NT2/D1 (cell line): ENCODE results near the gene RNU5D-1.
A peak's percentile ranks its signal among the peaks of the same experiment; 100 is the strongest.
"Not testable (repeated sequence)": the region's sequence is repeated elsewhere in the genome, so short reads cannot be mapped to it uniquely, and the experiment has no call there.

Experiments used
- DNase-seq: peaks from one replicate; pipeline ENCODE4 v3.0.0-alpha.2; 2011; ENCODE audit warnings: low read depth, low spot score
- H3K27me3 ChIP-seq: 2 replicates; pipeline ENCODE4 v1.6.0; 2011; ENCODE audit warnings: mild to moderate bottlenecking; ENCODE audit not compliant: insufficient read length, insufficient read depth
- H3K36me3 ChIP-seq: 2 replicates; pipeline ENCODE4 v1.6.1; 2011; ENCODE audit warnings: mild to moderate bottlenecking, low read length, mixed read lengths; ENCODE audit not compliant: insufficient read depth, insufficient read length
- H3K4me1 ChIP-seq: 2 replicates; pipeline ENCODE4 v1.5.1; 2011; ENCODE audit not compliant: insufficient read depth, insufficient read length
- H3K4me3 ChIP-seq: 2 replicates; pipeline ENCODE4 v1.5.1; 2011; ENCODE audit warnings: low read depth; ENCODE audit not compliant: insufficient read length
- H3K9ac ChIP-seq: 2 replicates; pipeline ENCODE4 v1.6.0; 2011; ENCODE audit warnings: low read depth; ENCODE audit not compliant: insufficient read length
- H3K9me3 ChIP-seq: 2 replicates; pipeline ENCODE4 v1.5.1; 2011; ENCODE audit warnings: mild to moderate bottlenecking, low read length; ENCODE audit not compliant: insufficient read depth
- SUZ12 ChIP-seq: IDR thresholded peaks from 2 replicates; pipeline ENCODE4 v1.6.1; 2011; ENCODE audit not compliant: insufficient read length, insufficient read depth; ENCODE audit errors: extremely low read depth
- YY1 ChIP-seq: IDR thresholded peaks from 2 replicates; pipeline ENCODE4 v1.6.1; 2011; ENCODE audit not compliant: insufficient read length, insufficient read depth
- ZNF274 ChIP-seq: IDR thresholded peaks from 2 replicates; pipeline ENCODE4 v1.6.1; 2011; ENCODE audit warnings: mild to moderate bottlenecking, low read depth, low read length

The RNU5D-1 gene

GRCh38 chr1:44743211-44743610 lies 12.2 kb upstream of the RNU5D-1 start:
- H3K4me1 ChIP-seq, result peaks cover 8% of the 10 kb centered on the region
- peaks cover 5% of the 10 kb centered on the region; the same call in 1 of the 2 replicates for H3K9me3 ChIP-seq
- no peak overlapping the region for H3K9ac ChIP-seq
- H3K27me3 ChIP-seq, result no peaks in the 10 kb centered on the region
- DNase-seq, result no peak
- TF ChIP-seq YY1 (no peak), ZNF274 (no peak), SUZ12 (no peak)
- H3K4me3 ChIP-seq, result no peak overlapping the region
- peaks cover 56% of the 10 kb centered on the region for H3K36me3 ChIP-seq

GRCh38 chr1:44740179-44740617 lies 9.2 kb upstream of the RNU5D-1 start:
- H3K27me3 ChIP-seq, result no peaks in the 10 kb centered on the region
- TF ChIP-seq ZNF274, result no peak
- no peak for TF ChIP-seq SUZ12
- no peak for TF ChIP-seq YY1
- peaks cover 8% of the 10 kb centered on the region; the same call in 1 of the 2 replicates for H3K9me3 ChIP-seq
- H3K4me3 ChIP-seq, result peak overlapping the region; percentile 98
- H3K9ac ChIP-seq, result peak overlapping the region; percentile 99
- DNase-seq, result no peak
- H3K4me1 ChIP-seq, result peaks cover 8% of the 10 kb centered on the region
- peaks cover 33% of the 10 kb centered on the region for H3K36me3 ChIP-seq

- no peaks in the 10 kb centered on the region for H3K27me3 ChIP-seq
- peak within 1 kb of the TSS; percentile 99 for H3K9ac ChIP-seq
- TF ChIP-seq YY1 (no peak), ZNF274 (no peak), SUZ12 (no peak)
- peaks cover 8% of the 10 kb centered on the region; the same call in 1 of the 2 replicates for H3K9me3 ChIP-seq
- peak within 1 kb of the TSS; percentile 98 for H3K4me3 ChIP-seq
- peaks cover 32% of the 10 kb centered on the region for H3K36me3 ChIP-seq
- peak; percentile 99 for DNase-seq
- peaks cover 12% of the 10 kb centered on the region for H3K4me1 ChIP-seq
These were observed 8.6 kb upstream of the RNU5D-1 start, which contains the start of gene KIF2C for GRCh38 chr1:44739307-44740178. Gene KIF2C (plus strand): TSS chr1:44739837. CDS start chr1:44739933, 96 bp downstream.

GRCh38 chr1:44738953-44739306 lies 8.0 kb upstream of the RNU5D-1 start:
- H3K9ac ChIP-seq, result peak overlapping the region; percentile 89
- H3K4me3 ChIP-seq, result peak overlapping the region; percentile 98
- peaks cover 12% of the 10 kb centered on the region for H3K4me1 ChIP-seq
- not testable (repeated sequence) for H3K27me3 ChIP-seq, H3K9me3 ChIP-seq, DNase-seq
- H3K36me3 ChIP-seq, result peaks cover 26% of the 10 kb centered on the region

- H3K4me3 ChIP-seq, result no peak overlapping the region
- no peak overlapping the region for H3K9ac ChIP-seq
- H3K27me3 ChIP-seq, result no peaks in the 10 kb centered on the region
- H3K36me3 ChIP-seq, result peaks cover 4% of the 10 kb centered on the region
- DNase-seq, result no peak
- peaks cover 8% of the 10 kb centered on the region; the same call in 1 of the 2 replicates for H3K9me3 ChIP-seq
- peaks cover 6% of the 10 kb centered on the region for H3K4me1 ChIP-seq
- TF ChIP-seq SUZ12, result no peak
These were observed 5.0 kb upstream of the RNU5D-1 start for GRCh38 chr1:44735992-44736391.

- peaks cover 4% of the 10 kb centered on the region for H3K4me1 ChIP-seq
- H3K4me3 ChIP-seq, result no peak overlapping the region
- H3K36me3 ChIP-seq, result no peaks in the 10 kb centered on the region
- DNase-seq, result no peak
- no peaks in the 10 kb centered on the region for H3K27me3 ChIP-seq
- peaks cover 8% of the 10 kb centered on the region; the same call in 1 of the 2 replicates for H3K9me3 ChIP-seq
- TF ChIP-seq ZNF274, result no peak
- TF ChIP-seq YY1, result no peak
- no peak for TF ChIP-seq SUZ12
- H3K9ac ChIP-seq, result no peak overlapping the region
These were observed 2.8 kb upstream of the RNU5D-1 start for GRCh38 chr1:44733784-44734183.

- no peak overlapping the region for H3K9ac ChIP-seq
- peaks cover 5% of the 10 kb centered on the region; the same call in 1 of the 2 replicates for H3K9me3 ChIP-seq
- no peaks in the 10 kb centered on the region for H3K27me3 ChIP-seq
- H3K4me1 ChIP-seq, result peaks cover 4% of the 10 kb centered on the region
- TF ChIP-seq YY1, result no peak
- TF ChIP-seq ZNF274, result no peak
- TF ChIP-seq SUZ12, result no peak
- DNase-seq, result no peak
- no peak overlapping the region for H3K4me3 ChIP-seq
- no peaks in the 10 kb centered on the region for H3K36me3 ChIP-seq
These were observed 2.4 kb upstream of the RNU5D-1 start for GRCh38 chr1:44733365-44733764.
